Body of pancreas (tissue), 4 donors: ENCODE data around the gene CEND1.

Source experiments
- POLR2A ChIP-seq, 3 donors: fragments of 450-650 bp; IDR thresholded peaks; one replicate each; pipeline ENCODE4 v1.6.1; 2016; ENCODE audit warnings: antibody characterized with exemption in 3 of 3, mild to moderate bottlenecking in 2 of 3
- TF ChIP-seq, protein P1 (sequence below), 7 experiments: fragments of 450-650 bp in 4 of 7; fragments of 200-600 bp in 3 of 7; sonication (generic) in 3 of 7; IDR thresholded peaks; one replicate each; pipeline ENCODE4 v1.5.1; 2016 to 2019; ENCODE audit warnings: antibody characterized with exemption in 7 of 7

GRCh38 chr11:815675-816432 is 26.0 kb upstream of the CEND1 start:
- TF ChIP-seq, protein P1, sequence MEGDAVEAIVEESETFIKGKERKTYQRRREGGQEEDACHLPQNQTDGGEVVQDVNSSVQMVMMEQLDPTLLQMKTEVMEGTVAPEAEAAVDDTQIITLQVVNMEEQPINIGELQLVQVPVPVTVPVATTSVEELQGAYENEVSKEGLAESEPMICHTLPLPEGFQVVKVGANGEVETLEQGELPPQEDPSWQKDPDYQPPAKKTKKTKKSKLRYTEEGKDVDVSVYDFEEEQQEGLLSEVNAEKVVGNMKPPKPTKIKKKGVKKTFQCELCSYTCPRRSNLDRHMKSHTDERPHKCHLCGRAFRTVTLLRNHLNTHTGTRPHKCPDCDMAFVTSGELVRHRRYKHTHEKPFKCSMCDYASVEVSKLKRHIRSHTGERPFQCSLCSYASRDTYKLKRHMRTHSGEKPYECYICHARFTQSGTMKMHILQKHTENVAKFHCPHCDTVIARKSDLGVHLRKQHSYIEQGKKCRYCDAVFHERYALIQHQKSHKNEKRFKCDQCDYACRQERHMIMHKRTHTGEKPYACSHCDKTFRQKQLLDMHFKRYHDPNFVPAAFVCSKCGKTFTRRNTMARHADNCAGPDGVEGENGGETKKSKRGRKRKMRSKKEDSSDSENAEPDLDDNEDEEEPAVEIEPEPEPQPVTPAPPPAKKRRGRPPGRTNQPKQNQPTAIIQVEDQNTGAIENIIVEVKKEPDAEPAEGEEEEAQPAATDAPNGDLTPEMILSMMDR (IDR thresholded peaks at IDR 0.05): no peak
- TF ChIP-seq POLR2A (IDR thresholded peaks at IDR 0.05): no peak
